CD14-positive monocyte (primary cell): ENCODE results near the gene LATS2. TPM values are rescaled to one million over a fixed set of nuclear protein-coding genes. Genes with fewer than 3 reads are reported as not detected.
A peak's percentile ranks its signal among the peaks of the same experiment; 100 is the strongest.

Source experiments
- DNase-seq, 3 donors: peaks; one replicate each; pipeline ENCODE4 v3.0.0-alpha.2; 2011 to 2022
- H2AFZ ChIP-seq: 2 replicates; pipeline ENCODE4 v1.6.0; 2012; ENCODE audit warnings: mild to moderate bottlenecking, low read depth, low read length, inconsistent platforms; ENCODE audit not compliant: insufficient read depth, poor library complexity, severe bottlenecking
- H3K27ac ChIP-seq, 2 donors: 1 replicate in 1 of 2; 2 replicates in 1 of 2; pipeline ENCODE4 v1.5.1; 2012 to 2013; ENCODE audit warnings: low read length in 2 of 2, control low read depth in 1 of 2, inconsistent platforms in 1 of 2, low read depth in 1 of 2, mild to moderate bottlenecking in 1 of 2
- H3K27me3 ChIP-seq, 2 donors: one replicate each; pipeline versions ENCODE4 v1.6.0 to v1.6.1; 2011 to 2013; ENCODE audit warnings: low read length in 2 of 2; ENCODE audit not compliant: control insufficient read depth in 2 of 2, insufficient read depth in 2 of 2
- H3K36me3 ChIP-seq, 2 donors: replicated peaks in 1 of 2; 1 replicate in 1 of 2; 2 replicates in 1 of 2; pipeline versions ENCODE4 v1.5.1 to v1.6.1; 2012 to 2013; ENCODE audit warnings: low read length in 2 of 2, control low read depth in 1 of 2, inconsistent platforms in 1 of 2, mild to moderate bottlenecking in 1 of 2; ENCODE audit not compliant: insufficient read depth in 2 of 2, control insufficient read depth in 1 of 2
- H3K4me1 ChIP-seq, 2 donors: 1 replicate in 1 of 2; 2 replicates in 1 of 2; pipeline versions ENCODE4 v1.5.1 to v1.6.1; 2012 to 2013; ENCODE audit warnings: low read length in 2 of 2, control low read depth in 1 of 2, inconsistent platforms in 1 of 2, mild to moderate bottlenecking in 1 of 2, moderate library complexity in 1 of 2; ENCODE audit not compliant: insufficient read depth in 2 of 2, control insufficient read depth in 1 of 2
- H3K4me2 ChIP-seq: replicated peaks from 2 replicates; pipeline ENCODE3; 2012; ENCODE audit warnings: low read length, moderate library complexity, mild to moderate bottlenecking; ENCODE audit not compliant: poor library complexity, severe bottlenecking; ENCODE audit errors: extremely low read depth
- H3K4me3 ChIP-seq, 3 experiments: fragments of 200-600 bp in 1 of 3; sonication (generic) in 1 of 3; replicated peaks in 1 of 3; 1 replicate in 2 of 3; 2 replicates in 1 of 3; pipeline ENCODE4 v1.5.1; 2011 to 2013; ENCODE audit warnings: low read length in 3 of 3, mild to moderate bottlenecking in 3 of 3, control low read depth in 2 of 3, low read depth in 2 of 3, inconsistent platforms in 1 of 3, moderate library complexity in 1 of 3
- H3K79me2 ChIP-seq: 2 replicates; pipeline ENCODE4 v1.6.0; 2012; ENCODE audit warnings: mild to moderate bottlenecking, control low read depth, inconsistent platforms, low read length, moderate library complexity; ENCODE audit not compliant: insufficient read depth
- H3K9ac ChIP-seq: 2 replicates; pipeline ENCODE4 v1.6.0; 2017; ENCODE audit warnings: low read length, mild to moderate bottlenecking; ENCODE audit not compliant: insufficient read depth, poor library complexity, severe bottlenecking
- H3K9me3 ChIP-seq, 2 donors: replicated peaks in 1 of 2; 1 replicate in 1 of 2; 2 replicates in 1 of 2; pipeline versions ENCODE4 v1.5.1 to v1.6.1; 2012 to 2013; ENCODE audit warnings: low read length in 2 of 2, control low read depth in 1 of 2; ENCODE audit not compliant: control insufficient read depth in 1 of 2, insufficient read depth in 1 of 2
- H4K20me1 ChIP-seq: 2 replicates; pipeline ENCODE4 v1.6.0; 2012; ENCODE audit warnings: mild to moderate bottlenecking, low read length, control low read depth, moderate library complexity; ENCODE audit not compliant: insufficient read depth
- H3K27ac Mint-ChIP-seq, 7 donors: one replicate each; pipeline ENCODE4 v1.8.0; 2020; ENCODE audit warnings: mild to moderate bottlenecking in 7 of 7, mixed read lengths in 7 of 7, moderate library complexity in 6 of 7, inconsistent platforms in 2 of 7
- H3K27me3 Mint-ChIP-seq, 3 donors: one replicate each; pipeline ENCODE4 v1.8.0; 2021 to 2022; ENCODE audit warnings: low read depth in 3 of 3, mild to moderate bottlenecking in 3 of 3, mixed read lengths in 3 of 3, moderate library complexity in 3 of 3, inconsistent platforms in 1 of 3
- H3K36me3 Mint-ChIP-seq, 2 donors: one replicate each; pipeline ENCODE4 v1.8.0; 2020; ENCODE audit warnings: mixed read lengths in 2 of 2, inconsistent platforms in 1 of 2, mild to moderate bottlenecking in 1 of 2
- H3K4me1 Mint-ChIP-seq: one replicate; pipeline ENCODE4 v1.8.0; 2020; ENCODE audit warnings: mild to moderate bottlenecking, mixed read lengths
- H3K4me3 Mint-ChIP-seq, 2 donors: one replicate each; pipeline ENCODE4 v1.8.0; 2020; ENCODE audit warnings: mild to moderate bottlenecking in 2 of 2, mixed read lengths in 2 of 2, moderate library complexity in 1 of 2
- H3K9me3 Mint-ChIP-seq, 7 donors: one replicate each; pipeline ENCODE4 v1.8.0; 2020 to 2022; ENCODE audit warnings: mixed read lengths in 7 of 7, mild to moderate bottlenecking in 6 of 7, moderate library complexity in 6 of 7, inconsistent platforms in 2 of 7
- WGBS: methylation state at CpG from one replicate; pipeline ENCODE4 v1.1.5; 2013; ENCODE audit warnings: missing lambda C conversion rate; ENCODE audit not compliant: insufficient coverage; 5-methylcytosine and 5-hydroxymethylcytosine counted together
- intact Hi-C, 2 donors: fragments of 100-400 bp; cut with micrococcal nuclease; formaldehyde crosslinking; loops; one replicate each; pipeline versions ENCODE4 v1.15.0 to v1.15.1; 2023
- polyA plus RNA-seq, 3 donors: library from polyadenylated mRNA; depleted of rRNA in 1 of 3; unstranded in 2 of 3; stranded (reverse) in 1 of 3; fragments of 300-500 nt in 2 of 3; fragments of >200 nt in 1 of 3; fragmentation: Illumina TruSeq in 2 of 3; gene quantifications; 1 replicate in 2 of 3; 2 replicates in 1 of 3; pipeline ENCODE4 v1.2.3, GENCODE V29; 2012 to 2021
- TF ChIP-seq, protein P1 (sequence below): fragments of 200-600 bp; IDR thresholded peaks from one replicate; pipeline ENCODE4 v1.8.0; 2022; ENCODE audit warnings: antibody characterized with exemption, mild to moderate bottlenecking

LATS2 gene
- polyA plus RNA-seq, 3 donors: 0.96 to 11.2 (median 1.0) TPM

DNA sequence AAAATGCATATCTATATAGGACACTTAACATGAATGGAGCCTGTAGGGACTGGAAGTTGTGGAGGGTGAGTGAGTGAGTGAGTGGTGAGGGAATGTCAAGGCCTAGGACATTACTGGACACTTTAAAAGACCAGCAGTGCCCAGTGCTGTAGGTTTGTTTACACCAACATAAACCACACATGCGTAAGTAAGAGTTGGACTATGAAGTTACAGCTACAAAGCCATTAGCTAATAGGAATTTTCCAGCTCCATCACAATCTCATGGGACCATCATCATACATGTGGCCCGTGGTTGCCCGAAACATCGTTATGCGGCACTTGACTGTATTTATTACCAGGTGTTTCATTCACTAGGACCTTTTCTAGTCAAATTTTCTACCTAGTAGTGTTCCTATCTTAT lies 49.2 kb downstream of the LATS2 start:
- intact Hi-C loops: no loop called here
- WGBS: no CpG with 5 or more reads among the region's 5 CpGs
- no peak overlapping the region for H3K4me3 ChIP-seq
- Mint-ChIP-seq H3K4me1 (peaks cover 31% of the 10 kb centered on the region), H3K27ac (no peak overlapping the region), H3K4me3 (no peak overlapping the region), H3K27me3 (no peaks in the 10 kb centered on the region), H3K36me3 (peaks cover 15 to 21% of the 10 kb centered on the region in 2 donors), H3K9me3 (peaks cover 0 to 2% (median 0%) of the 10 kb centered on the region in 7 donors)
- H3K4me2 ChIP-seq: no peak overlapping the region
- H3K4me1 ChIP-seq: peaks cover 15 to 18% of the 10 kb centered on the region in 2 donors
- H3K79me2 ChIP-seq: peaks cover 92% of the 10 kb centered on the region
- TF ChIP-seq, protein P1, sequence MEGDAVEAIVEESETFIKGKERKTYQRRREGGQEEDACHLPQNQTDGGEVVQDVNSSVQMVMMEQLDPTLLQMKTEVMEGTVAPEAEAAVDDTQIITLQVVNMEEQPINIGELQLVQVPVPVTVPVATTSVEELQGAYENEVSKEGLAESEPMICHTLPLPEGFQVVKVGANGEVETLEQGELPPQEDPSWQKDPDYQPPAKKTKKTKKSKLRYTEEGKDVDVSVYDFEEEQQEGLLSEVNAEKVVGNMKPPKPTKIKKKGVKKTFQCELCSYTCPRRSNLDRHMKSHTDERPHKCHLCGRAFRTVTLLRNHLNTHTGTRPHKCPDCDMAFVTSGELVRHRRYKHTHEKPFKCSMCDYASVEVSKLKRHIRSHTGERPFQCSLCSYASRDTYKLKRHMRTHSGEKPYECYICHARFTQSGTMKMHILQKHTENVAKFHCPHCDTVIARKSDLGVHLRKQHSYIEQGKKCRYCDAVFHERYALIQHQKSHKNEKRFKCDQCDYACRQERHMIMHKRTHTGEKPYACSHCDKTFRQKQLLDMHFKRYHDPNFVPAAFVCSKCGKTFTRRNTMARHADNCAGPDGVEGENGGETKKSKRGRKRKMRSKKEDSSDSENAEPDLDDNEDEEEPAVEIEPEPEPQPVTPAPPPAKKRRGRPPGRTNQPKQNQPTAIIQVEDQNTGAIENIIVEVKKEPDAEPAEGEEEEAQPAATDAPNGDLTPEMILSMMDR: no peak
- no peak overlapping the region for H3K9ac ChIP-seq
- peaks cover 3 to 7% of the 10 kb centered on the region in 2 donors for H3K36me3 ChIP-seq
- no peak for DNase-seq
- no peak overlapping the region for H2AFZ ChIP-seq
- H3K27ac ChIP-seq: no peak overlapping the region
- H4K20me1 ChIP-seq: peaks cover 77% of the 10 kb centered on the region
- H3K9me3 ChIP-seq: no peaks in the 10 kb centered on the region
- no peaks in the 10 kb centered on the region for H3K27me3 ChIP-seq

DNA sequence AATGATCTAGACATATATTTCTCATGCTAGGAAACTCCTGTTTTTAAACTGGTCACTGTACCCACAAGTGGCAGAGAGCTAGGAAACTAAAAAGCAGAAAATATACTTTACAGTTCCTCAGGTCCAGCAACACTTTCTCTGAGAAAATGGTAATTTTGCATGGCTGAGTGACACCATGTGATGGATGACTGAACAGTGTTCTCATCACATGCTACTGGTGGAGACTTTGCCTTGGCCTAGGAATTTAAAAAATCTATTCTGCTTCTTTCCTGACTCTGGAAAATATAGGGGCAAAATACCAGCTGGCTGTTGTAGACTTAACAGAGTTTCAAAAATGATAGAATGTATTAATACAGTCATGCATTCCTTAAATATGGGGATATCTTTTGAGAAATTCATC lies 50.0 kb downstream of the LATS2 start:
- TF ChIP-seq, protein P1: no peak
- no peaks in the 10 kb centered on the region for H3K27me3 Mint-ChIP-seq
- Histone ChIP-seq H4K20me1 (peaks cover 86% of the 10 kb centered on the region), H2AFZ (no peak overlapping the region), H3K9me3 (no peaks in the 10 kb centered on the region), H3K4me1 (peaks cover 7 to 9% of the 10 kb centered on the region in 2 donors), H3K36me3 (peaks cover 3 to 7% of the 10 kb centered on the region in 2 donors), H3K9ac (no peak overlapping the region), H3K4me2 (no peak overlapping the region), H3K27me3 (no peaks in the 10 kb centered on the region), H3K4me3 (no peak overlapping the region), H3K27ac (no peak overlapping the region), H3K79me2 (peaks cover 96% of the 10 kb centered on the region)
- intact Hi-C loops: no loop called here
- peak overlapping the region in 2 of 7 donors; percentile 11 to 21 for H3K27ac Mint-ChIP-seq
- H3K36me3 Mint-ChIP-seq: peaks cover 11 to 21% of the 10 kb centered on the region in 2 donors
- H3K4me3 Mint-ChIP-seq: no peak overlapping the region
- peaks cover 0 to 2% (median 0%) of the 10 kb centered on the region in 7 donors for H3K9me3 Mint-ChIP-seq
- DNase-seq: no peak
- peaks cover 23% of the 10 kb centered on the region for H3K4me1 Mint-ChIP-seq
